HG03045 (cell line): ENCODE measurements around the gene SNX13.

Experiments
- ATAC-seq: cut with Tn5 transposase; IDR thresholded peaks from one replicate; pipeline ENCODE4 v1.9.1; 2021; ENCODE audit warnings: mild to moderate bottlenecking, moderate library complexity; ENCODE audit not compliant: unreplicated experiment

The SNX13 gene, protein sequence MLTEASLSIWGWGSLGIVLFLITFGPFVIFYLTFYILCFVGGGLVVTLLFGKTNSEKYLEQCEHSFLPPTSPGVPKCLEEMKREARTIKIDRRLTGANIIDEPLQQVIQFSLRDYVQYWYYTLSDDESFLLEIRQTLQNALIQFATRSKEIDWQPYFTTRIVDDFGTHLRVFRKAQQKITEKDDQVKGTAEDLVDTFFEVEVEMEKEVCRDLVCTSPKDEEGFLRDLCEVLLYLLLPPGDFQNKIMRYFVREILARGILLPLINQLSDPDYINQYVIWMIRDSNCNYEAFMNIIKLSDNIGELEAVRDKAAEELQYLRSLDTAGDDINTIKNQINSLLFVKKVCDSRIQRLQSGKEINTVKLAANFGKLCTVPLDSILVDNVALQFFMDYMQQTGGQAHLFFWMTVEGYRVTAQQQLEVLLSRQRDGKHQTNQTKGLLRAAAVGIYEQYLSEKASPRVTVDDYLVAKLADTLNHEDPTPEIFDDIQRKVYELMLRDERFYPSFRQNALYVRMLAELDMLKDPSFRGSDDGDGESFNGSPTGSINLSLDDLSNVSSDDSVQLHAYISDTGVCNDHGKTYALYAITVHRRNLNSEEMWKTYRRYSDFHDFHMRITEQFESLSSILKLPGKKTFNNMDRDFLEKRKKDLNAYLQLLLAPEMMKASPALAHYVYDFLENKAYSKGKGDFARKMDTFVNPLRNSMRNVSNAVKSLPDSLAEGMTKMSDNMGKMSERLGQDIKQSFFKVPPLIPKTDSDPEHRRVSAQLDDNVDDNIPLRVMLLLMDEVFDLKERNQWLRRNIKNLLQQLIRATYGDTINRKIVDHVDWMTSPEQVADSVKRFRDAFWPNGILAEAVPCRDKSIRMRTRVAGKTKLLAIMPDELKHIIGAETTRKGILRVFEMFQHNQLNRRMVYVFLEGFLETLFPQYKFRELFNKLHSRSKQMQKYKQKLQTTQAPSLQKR

DNA sequence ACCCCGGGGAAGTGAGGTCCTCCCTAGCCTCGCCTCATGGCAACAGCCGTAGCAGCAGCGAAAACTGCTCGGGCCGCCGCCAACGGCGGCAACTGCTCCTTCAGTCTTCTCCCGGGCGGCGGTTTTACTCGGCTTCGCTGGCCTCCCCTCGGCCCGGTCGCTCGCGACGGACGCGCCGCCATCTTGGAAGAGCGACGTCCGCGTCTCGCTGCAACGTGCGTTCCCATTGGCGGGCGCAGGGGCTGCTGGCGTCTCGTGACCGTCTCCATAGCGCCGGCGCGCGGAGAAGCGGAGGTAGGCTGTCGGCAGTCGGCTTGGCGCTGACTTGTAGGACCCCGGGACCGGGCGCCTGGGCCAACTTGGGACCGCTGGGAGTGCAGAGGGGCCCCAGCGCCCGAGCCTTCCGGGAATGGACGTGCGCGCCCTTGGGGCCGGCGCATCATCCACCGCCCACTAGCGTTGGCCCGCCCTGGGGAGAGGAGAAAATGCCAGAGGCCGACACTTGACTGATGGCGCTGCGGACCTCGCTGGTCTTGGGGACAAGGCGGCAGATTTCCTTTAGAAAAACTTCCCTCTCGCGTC, at the start of gene SNX13:
Gene SNX13 (minus strand): TSS at position 193 of the 582 bp plus-strand sequence. CDS start 199 bp downstream, outside the sequence.
- ATAC-seq: peak; percentile 96

DNA sequence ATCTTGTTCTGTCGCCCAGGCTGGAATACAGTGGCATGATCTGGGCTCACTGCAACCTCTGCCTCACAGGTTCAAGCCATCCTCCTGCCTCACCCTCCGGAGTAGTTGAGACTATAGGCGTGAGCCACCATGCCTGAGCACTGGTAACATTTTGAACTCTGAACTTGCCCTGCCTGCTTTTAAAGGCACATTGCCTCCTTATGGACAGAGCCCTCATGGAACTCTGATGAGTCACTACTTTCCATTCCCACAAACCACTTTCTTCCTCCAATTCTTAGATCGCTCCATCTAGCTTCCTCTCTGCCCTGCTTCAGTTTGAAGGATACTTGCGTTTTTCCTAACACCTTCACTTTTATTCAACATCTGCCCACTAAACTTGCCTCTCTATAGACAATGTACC, 49.3 kb upstream of the SNX13 start:
- ATAC-seq: no peak

DNA sequence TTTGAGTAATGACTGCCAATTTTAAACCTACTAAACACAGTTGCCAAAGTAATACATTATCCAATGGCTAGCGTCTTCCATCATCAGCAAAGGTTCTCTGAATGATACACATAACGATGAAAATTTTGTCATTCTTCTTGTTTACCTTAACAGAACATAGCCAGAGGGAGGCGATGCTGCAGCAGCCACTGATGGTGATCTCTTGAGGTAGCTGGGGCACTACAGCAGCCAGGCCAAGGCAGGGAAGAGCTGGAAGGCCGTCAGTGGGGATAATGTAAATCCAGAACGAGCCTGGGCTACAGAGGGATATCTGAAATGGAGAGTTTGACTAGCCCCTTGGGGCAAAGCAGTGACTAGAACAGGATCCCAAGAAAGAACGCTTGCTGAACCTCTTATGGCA, 48.6 kb upstream of the SNX13 start:
- no peak for ATAC-seq

DNA sequence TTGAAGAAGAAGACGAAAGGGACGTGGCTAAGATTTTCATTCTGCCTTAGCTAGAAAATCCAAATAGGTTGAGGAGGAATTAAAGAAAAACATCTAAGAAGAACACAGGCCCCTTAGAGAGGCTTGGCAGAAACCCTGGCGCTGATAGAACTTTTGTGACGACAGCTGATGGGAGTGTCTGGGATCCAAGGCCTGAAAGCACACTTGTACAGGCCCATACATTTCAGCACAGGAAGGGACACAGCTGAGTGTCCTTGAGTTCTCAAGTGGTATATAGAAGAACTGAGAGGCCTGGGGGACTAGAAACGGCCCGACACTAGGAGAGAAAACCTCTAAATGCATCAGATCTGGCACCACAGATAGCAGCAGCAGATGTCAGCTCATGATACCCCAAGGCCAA, 47.8 kb upstream of the SNX13 start:
- no peak for ATAC-seq

DNA sequence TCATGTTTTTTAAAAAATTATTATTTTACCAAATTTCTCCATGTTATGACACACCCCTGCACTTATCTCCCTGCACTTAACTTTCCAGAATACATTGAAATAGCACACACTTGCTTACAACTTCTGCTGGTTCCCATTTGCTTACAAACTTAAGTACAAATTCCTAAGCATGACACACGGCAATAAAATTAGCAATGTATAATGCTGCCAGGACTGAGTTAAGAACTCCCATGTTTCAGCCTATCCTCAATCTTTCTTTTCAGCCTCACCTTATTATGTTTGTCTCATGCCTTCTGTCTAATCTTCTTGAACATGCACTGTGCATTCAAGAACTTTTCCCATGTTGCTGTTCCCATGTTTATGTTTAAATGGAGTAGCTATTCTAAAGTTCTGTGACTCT, 46.6 kb upstream of the SNX13 start:
- no peak for ATAC-seq

DNA sequence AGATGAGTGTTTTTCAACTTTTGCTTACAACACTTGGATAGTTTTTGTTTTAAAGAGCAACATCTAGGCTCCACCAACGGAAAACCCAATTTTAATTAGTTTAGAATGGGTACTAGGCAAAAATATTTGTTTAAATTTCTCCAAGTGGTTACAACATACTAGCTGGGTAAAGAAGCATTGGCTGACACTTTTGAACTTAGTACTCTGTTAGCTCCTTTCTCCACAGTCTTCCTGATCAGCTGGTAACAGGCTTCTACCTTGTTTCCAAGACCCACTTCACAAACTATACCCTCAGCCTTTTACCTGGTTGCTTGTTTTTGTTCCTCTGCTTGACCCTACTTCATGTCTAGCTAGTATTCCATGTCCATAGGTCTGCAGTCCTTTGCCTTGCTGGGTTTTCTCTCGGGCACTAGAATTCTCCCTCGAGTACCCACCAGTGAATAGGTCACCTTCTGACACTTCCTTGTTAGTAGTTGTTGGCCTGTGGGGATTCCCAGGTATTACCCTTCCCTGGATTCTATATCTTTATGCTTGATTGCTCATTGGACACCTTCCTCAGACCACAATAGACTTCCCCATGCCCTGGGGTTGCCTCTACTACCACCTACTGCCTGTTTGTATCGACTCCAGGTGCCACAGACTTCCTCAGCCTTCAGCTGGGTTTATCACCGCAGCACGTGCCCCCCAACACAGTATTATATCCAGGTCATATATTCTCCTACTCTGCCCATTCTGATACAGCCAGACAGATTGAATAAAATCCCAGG, 45.4 kb upstream of the SNX13 start:
- no peak for ATAC-seq

DNA sequence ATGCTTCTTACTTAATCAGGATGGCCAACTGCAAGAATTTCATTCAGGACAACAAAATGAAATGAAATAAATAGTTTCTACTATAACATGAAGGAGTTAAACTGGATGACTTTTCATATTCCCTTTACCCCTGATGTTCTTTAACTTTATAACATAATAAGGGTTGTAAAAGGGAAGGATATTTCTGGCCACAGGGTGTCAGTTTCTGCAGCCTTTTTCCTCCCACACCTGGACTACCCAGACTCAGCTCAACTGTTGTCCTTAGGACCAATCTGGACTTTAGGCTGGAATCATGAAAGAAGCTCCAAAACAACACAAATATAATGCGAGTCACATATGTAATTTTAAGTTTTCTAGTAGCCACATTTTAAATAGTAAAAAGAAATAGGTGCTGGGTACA, 44.0 kb upstream of the SNX13 start:
- ATAC-seq: no peak

DNA sequence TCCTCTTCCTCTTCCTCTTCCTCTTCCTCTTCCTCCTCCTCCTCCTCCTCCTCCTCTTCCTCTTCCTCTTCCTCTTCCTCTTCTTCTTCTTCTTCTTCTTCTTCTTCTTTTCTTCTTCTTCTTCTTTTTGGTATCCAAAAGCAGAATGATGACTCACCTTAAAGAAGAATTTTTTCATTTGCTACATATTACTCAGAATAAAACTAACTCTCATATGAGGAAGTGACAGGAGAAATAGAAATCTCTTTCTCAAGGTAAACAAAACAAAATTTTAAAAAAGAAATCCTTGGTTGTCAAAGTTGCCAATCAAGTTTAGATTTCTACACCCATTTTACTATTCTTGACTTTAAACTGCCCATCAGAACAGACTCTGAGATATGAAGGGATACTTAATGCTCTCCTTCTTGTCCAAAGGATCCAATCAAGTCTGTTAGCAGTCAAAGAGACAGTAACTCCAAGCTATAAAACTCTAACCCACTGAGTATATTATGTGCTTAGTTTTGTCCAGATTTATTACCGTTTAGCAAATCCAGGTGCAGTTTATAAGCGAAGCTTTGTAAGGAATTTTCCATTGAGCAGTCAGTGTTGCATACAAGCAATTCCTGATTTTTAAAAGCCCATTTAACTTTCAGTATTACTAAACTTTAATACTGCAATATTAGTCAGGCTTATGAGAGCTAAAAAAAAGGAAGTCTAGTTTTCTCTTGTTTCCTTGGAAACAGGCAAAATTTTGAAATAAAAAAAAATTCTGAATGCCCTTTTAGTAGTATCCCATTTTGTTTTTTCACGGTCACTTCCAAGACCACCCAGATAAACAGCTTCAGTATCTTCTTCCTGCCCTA, 43.1 kb upstream of the SNX13 start:
- no peak for ATAC-seq

DNA sequence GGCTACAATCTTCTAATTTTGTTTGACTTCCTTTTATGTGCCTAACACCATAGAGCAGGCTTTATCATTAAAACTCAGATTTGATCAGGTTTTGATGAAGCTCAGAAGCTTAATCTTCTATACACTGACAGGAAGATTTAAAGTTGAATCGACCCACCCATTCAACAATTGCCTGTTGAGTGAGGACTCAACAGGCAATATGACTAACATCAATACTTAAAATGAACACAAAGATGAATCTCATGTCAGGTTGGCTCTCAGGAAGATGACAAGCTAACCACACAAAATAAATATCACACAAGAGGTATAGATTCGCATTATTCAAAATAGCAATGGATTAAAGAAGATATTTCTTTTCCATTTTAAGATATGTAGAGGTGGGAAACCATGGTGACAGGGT, 36.7 kb upstream of the SNX13 start:
- no peak for ATAC-seq

DNA sequence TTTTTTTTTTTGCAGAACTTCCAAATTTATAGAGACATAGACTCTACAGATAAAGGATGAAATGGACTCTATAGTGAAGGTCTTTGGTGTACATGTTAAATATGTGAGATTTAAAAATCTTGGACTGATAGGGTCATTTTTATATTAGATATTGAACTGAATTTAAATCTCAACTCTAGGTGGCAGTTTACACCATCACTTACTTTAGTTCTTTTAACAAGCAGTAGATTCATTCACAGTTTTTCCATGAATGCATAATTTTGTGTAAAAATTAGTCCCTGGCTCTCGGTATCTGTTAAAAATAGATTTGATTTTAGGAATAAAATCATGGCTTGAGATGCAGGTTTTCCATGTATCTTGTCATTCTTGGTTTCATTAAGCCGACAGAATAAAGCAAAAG, 31.1 kb upstream of the SNX13 start:
- no peak for ATAC-seq

DNA sequence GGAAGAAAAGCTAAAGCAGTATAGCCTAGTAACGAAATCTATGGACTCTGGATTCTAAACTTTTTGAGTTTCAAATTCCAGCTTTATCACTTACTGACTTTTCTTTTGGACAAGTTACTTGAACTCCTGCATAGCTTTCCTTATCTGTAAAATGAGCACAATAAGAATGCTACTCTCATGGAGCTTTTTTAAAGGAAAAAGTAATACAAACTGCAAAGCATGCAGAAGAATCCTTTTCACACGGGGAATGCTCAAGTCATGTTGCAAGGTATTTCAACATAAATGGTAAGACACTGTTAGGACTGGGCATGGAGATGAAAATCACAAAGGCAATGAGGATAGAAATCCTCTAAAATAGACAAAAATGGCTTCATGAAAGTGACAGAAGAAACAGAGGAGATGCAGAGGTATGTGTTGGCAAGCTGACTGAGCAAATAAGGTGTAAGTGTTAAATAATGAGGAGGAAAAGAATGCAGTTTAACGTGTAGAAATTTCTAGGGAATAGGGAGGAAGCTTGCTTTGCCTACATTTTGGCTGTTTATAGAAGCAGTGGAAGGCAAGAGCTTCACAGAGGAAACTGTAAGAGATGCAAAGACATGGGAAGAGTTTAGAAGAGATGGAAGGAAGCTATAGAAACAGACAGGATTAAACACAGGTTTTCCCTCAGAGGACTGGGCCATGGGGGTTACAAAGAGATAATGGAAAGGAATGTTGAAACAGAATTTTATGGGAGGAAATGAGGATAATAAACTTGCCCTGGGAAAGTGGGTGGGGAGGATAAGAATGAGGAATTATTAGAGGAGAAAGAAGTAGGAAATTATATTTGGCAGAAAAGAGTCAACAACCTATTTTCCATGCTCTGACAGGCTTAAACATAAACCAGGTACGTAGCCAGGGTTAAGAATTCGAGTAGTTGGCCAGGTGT, 28.8 kb upstream of the SNX13 start:
- no peak for ATAC-seq

DNA sequence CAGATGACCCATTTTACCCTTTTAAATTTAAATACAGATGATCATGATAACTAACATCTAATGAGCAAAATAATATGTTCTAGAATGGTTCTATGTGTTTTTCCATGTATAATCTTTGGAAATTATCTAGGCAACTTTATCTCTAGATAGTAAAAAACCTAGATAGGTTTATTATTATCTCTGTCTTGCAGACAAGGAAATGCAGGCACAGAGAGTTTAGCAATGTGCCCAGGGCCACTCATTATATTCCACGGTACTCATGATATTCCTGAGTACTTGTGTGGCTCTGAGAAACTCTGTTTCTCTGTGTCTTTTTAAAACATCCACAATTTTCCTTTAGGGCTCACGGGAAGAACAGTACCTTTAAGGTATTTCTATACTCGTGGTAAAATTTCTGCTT, 26.4 kb upstream of the SNX13 start:
- ATAC-seq: no peak

DNA sequence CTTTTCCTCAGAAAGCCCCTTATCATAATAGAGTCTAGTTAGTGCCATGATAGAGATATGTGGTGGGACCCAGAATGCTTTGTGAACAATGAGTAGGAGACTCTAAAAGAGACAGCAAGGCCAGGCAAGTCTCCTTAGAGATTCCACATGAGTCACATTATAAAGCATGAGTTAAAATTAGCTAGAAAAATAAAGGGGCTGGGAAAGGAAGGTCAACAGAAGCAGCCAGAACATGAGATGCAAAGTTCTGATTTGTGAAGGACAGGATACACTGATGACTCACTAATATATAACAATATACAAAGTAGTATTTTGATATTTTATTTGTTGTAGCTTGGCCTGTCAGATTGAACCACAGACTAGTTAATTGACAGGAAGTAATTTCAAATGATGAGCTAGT, 25.3 kb upstream of the SNX13 start:
- no peak for ATAC-seq

DNA sequence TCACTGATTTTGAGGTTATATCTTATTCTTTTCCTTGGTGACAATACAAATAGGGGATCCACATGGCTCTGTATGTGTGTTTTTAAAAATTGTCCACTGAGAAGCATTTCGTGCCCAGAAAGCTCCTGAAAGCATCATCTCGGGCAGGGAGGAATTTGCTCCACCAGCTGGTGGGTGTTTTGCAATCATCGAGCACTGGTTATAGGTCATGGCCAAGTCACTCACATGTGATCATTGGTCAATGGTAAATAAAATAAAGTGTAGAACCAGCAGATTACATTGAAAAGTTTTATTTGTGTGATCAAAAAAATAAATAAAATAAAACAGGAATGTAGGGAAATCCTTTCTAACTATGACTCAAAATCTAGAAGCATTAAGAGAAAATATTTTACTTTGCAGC, 23.0 kb upstream of the SNX13 start:
- no peak for ATAC-seq

DNA sequence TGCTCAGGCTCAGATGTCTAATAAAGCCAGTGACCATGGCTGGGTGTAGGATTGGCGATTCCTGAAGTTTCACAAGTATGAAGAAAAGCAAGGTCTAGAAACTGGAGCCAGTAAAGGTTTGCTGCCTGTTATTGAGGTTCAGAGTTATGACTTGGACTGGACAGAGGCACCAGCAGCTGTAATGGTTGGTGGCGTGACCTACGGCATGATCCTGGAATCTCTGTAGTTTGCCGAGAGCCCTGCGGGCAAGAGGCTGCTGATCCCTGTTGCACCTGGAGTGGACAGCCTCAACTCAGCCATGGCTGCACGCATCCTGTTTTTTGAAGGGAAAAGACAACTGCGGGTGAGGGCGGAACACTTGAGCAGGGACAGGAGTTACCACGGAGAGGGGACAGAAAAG, 22.4 kb upstream of the SNX13 start:
- no peak for ATAC-seq

DNA sequence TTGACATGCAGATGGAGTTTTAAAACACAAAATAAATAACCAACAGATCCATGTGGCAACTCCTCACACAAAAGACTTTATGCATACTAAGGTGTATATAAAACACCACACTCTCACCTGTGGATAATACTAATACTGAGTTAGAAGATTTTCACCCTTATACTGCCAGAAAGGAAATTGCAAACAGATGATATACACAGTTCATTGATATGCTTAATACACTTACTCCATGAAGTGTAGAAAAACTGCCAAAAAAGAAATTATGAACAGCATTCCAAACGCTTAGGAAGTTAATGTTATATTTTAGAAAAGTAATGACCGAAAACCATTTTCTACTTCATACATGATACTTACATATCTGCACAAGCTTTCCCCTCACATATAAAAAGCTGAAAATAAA, 17.6 kb upstream of the SNX13 start:
- no peak for ATAC-seq

DNA sequence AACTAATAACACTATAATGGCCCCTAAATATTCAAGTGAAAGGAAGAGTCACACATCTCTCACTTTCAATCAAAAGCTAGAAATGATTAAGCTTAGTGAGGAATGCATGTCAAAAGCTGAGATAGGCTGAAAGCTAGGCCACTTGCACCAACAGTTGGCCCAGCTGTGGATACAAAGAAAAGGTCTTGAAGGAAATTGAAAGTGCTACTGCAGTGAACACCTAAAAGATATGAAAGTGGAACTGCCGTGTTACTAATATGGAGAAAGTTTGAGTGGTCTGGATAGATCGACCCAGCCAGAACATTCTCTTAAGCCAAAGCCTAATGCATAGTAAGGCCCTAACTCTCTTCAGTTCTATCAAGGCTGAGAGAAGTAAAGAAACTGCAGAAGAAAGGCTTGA, 12.1 kb upstream of the SNX13 start:
- ATAC-seq: peak; percentile 100

DNA sequence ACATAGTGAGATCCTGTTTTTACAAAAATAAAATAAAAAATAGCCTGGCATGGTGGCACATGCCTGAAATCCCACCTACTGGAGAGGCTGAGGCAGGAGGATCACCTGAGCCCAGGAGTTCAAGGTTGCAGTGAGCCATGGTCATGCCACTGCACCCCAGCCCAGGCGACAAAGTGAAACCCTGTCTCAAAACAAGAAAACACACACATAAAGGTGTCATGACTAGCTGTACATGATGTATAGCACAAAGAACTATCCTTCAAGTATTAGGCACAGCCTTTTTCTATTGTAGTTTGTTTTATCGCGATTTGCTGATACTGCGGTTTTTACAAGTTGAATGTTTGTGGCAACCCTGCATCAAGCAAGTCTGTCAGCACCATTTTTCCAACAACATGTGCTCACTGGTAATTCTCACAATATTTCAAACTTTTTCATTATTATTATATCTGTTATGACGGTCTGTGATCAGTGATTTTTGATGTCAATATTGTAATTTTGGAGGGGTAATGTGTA, 11.5 kb upstream of the SNX13 start:
- ATAC-seq: no peak
